Islet precursor cell (in vitro differentiated cells): Measurements from ENCODE around the gene PPFIA3.

ENCODE experiments used
- DNase-seq: peaks from one replicate; pipeline ENCODE4 v3.0.0-alpha.2; 2018

Gene PPFIA3

DNA sequence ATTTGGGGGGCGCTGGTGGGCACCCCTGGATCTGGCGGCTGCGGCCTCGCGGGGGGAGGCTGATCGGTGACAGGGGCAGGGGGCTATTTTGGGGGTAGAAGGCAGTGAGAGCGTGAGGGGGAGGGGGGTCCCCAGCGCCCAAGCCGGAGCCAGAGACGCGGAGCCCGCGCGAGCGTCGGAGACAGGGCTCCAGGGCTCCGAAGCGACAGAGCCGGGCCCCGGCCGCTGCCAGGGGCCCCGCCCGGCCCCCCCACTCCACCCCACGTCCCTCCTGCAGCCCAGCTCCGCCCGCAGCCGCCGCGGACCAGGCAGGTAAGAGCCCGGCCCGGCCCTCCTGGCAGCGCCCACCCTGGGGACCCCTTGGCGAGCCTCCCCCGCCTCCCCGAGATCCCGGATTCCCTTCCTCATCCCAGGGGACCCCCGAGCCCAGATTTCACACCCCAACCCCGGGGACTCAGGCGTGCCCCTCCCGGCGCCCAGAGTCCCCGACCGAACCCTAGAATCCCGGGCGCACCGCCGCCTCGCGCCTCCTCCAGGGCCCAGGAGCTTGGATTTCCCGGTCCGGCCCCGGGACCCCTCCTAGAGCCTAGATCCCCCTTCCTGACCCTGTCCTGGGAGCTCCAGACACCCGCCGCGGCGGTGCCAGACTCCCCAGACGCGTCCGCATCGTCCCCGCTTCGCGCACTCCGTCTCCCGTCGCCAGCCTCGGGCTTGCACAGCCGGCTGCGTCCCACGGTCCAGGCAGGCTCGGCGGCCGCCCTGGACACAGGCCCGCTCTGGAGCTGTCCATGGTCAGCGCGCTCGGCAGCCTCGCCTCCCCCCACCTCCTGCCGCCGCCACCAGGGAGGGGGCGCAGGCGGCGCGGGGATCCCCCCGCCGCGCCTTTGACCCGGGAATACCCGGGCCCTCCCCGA is at the start of gene PPFIA3:
Gene PPFIA3, plus strand, starts transcription at position 134 of the 914 bp plus-strand sequence. CDS start 8,330 bp downstream, outside the sequence.
- peak; percentile 91 for DNase-seq

DNA sequence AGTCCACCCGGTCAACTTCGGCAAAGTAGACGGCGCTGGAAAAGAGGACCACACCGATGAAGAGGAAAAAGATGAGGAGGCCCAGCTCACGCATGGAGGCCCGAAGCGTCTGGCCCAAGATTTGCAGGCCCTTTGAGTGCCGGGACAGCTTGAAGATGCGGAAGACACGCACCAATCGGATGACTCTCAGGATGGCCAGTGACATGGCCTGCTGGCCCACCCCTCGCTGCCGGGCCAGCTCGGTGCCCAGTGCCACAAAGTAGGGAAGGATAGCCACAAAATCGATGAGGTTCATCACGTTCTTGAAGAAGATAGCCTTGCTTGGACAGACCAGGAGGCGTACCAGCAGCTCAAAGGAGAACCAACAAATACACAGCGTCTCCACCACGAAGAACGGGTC is 48.9 kb upstream of the PPFIA3 start:
- no peak for DNase-seq

DNA sequence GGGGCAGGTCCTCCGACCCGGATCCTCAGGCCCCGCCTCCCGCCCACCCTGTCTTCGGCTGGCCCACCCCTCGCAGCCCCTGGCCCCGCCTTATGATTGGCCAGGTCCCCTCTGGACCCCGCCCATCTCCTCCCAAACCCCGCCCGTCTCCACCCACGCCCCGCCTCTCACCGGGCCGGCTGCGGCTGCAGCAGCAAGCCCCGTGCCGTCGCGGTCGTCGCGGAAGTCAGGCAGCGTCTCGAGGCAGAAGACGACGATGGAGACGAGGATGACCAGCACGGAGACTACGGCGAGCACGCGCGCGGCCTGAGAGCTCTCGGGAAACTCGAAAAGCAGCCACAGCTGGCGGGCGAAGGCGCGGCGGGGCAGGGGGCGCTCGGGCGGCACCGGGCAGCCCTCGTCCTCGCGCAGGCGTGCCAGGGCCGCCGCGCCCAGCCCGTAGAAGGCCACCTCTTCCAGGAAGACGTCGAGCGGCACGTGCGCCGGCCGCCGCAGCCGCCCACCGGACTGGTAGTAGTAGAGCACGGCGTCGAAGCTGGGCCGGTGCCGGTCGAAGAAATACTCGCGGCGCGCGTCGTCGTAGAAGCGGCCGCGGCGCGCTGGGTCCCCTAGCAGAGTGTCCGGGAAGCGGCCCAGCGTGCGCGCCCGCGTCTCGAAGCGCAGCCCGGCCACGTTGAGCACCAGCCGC is 47.3 kb upstream of the PPFIA3 start:
- DNase-seq: peak; percentile 79

DNA sequence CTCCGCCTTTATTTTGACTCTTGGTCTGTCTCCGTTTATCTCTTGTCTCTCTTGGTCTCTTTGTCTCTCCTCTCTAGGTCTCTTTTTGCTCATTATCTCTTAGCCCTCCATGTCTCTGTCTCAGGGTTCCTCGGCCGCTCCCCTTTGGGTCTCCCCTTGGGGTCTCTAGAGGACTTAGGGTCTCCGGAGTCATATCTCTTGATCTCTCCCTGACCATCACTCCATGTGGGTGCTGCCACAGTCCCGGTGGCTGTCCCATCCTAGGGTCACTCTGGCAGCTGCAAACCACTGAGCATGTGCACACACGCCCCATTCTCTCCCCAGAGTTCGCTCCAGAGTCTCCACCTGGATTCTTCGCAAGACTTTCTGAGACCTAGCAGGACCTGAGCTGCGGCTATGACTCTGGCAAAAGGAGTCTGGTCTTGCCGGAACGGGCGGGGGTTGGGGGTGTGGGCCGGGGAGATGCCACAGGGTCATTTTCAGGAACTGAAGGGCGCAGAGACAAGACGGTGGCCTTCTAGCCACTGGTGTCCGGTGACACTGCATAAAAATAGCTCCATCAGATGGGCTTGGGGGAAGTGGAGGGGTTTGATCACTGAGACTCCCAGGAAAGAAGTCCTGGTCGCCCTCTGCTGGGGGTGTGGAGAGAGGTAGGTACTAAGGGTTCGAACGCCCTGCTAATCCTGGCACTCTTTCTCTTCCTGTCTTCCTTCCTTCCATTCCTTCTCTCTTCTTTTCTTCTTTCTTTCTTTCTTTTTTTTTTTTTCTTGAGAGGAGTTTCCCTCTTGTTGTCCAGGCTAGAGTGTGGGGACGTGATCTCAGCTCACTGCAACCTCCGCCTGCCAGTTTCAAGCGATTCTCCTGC is 45.6 kb upstream of the PPFIA3 start:
- peak; percentile 77 for DNase-seq

DNA sequence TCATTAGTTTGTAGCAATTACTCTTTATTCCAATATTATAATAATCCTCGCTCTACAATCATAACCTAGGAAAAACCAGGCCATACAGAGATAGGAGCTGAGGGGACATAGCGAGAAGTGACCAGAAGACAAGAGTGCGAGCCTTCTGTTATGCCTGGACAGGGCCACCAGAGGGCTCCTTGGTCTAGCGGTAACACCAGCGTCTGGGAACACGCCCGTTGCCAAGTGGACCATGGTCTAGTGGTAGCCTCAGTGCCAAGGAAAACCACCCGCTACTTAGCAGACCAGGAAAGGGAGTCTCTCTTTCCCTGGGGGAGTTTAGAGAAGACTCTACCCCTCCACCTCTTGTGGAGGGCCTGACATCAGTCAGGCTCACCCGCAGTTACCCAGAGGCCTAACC is 44.5 kb upstream of the PPFIA3 start:
- DNase-seq: peak; percentile 69

DNA sequence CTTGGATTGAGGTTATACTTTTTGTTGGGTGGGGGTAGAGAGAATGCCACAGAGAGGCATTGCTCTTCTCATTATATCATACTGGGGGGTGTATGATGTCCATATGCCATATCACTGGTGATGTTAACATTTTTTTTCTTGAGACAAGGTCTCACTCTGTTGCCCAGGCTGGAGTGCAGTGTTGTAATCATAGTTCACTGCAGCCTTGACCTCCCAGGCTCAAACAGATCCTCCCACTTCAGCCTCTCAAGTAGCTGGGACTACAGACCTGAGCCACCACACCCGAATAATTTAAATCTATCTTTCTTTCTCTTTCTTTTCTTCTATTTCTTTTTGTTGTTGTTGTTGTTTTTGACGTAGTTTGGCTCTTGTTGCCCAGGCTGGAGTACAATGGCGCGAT is 39.0 kb upstream of the PPFIA3 start:
- no peak for DNase-seq

DNA sequence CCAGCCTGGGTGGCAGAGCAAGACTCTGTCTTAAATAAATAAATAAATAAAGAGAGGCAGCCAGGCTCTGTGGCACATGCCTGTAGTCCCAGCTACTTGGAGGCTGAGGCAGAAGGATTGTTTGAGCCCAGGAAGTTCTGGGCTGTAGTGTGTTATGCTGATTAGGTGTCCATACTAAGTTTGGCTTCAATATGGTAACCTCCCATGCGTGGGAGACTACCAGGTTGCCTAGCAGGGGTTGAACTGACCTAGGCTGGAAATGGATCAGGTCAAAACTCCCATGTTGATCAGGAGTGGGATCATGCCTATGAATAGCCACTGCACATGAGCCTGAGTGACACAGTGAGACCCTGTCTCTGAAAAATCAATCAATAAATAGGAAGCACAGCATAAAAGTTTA is 38.1 kb upstream of the PPFIA3 start:
- no peak for DNase-seq

DNA sequence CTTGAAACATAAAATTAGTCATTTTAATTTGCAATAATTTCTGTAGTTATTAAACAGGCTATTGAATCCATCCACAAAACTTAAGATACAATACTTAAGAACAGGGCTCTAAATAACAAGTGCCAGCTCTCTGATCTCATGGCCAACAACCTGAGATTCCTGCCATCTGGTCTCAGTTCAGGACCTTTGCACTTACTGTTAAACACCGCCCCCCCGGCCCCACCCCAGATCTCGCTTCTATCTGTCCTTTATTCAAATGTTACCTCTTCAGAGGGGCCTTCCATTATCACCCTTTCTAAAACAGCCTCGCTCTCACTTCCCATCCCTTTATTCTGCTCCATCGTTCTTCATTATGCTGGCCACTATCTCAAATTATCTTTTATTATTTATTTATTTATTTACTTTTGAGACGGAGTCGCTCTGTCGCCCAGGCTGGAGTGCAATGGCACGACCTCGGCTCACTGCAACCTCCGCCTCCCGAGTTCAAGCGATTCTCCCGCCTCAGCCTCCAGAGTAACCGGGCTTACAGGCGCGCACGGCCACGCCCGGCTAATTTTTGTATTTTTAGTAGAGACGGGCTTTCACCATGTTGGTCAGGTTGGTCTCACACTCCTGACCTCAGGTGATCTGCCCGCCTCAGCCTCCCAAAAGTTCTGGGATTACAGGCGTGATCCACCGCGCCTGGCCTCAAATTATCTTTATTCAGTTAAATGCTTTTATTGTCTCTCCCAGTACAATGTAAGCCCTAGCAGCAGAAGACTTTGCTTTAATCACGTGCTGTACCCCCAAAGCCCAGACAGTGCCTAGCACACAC is 34.9 kb upstream of the PPFIA3 start:
- DNase-seq: no peak

DNA sequence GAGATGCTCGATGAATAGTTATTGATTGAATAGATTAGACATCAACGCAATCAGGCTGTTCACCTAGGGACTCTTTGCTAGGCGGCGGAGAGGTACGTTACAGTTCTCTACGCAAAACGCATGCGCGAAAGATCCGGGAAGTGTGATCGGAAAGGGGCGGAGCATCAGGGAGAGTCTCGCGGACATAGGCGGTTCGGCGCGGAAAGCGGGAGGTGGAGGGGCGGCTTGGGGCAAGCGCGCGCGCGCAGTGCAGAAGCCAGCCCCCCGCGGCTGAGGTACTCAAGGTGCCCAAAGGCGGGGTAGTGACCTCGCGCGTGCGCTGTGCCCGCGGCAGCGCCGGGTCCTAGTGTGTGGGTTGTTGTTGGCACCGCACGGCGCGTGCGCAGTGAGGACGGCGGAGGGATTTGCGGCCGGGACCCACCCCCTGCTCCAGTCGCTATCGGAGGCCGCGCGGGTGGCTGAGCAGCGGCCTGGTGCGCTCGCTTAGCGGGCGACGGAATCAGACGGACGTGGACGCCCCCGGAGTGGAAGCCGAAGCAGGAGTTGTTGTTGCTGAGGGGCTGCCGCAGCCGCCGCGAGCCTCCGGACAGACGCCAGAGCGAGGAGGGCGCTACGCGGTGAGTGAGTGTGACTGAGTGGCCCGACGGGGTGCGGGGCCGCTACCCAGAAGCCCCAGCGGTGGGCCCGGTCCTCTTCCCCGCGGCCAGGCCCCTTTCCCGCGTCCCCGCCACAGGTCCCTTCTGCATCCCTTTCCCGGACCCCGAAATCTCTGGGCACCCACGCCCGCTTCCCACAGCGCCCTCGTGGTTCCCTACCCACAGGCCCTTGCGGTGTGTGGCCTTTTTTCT is 34.1 kb upstream of the PPFIA3 start, which contains the start of gene SNRNP70:
Gene SNRNP70, plus strand, starts transcription at position 432 of the 848 bp plus-strand sequence. CDS start 964 bp downstream, outside the sequence.
- peak; percentile 100 for DNase-seq

DNA sequence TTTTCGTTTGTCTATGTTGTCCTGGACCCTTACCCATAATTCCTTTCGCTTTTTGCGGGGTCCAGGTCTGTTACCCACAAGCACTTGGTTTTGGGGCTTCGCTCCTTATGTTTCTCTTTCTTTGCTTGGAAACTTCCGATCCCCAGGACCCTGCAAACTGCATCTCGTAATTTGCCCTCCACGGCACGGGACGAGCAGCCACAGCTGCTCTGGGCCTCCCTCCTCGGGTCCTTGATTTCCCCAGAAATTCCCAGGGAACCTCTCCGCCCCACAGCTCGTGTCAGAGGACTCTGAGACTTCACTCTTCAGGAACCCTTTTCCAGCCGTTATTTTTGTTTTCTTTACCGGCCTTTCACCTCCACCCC is 33.5 kb upstream of the PPFIA3 start:
- no peak for DNase-seq

DNA sequence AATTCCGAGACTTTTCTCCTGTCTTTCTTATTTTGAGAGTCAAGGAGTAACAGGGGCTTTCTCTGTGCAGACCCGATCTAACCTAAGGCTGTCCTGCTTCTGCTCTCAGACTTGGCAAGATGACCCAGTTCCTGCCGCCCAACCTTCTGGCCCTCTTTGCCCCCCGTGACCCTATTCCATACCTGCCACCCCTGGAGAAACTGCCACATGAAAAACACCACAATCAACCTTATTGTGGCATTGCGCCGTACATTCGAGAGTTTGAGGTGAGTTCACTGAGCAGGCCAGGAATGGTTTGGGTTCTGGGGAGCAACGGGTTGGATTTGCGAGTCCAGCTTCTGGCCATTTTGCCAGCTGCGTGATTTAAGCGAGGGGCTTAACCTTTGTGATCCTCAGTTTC is 33.0 kb upstream of the PPFIA3 start:
- no peak for DNase-seq

DNA sequence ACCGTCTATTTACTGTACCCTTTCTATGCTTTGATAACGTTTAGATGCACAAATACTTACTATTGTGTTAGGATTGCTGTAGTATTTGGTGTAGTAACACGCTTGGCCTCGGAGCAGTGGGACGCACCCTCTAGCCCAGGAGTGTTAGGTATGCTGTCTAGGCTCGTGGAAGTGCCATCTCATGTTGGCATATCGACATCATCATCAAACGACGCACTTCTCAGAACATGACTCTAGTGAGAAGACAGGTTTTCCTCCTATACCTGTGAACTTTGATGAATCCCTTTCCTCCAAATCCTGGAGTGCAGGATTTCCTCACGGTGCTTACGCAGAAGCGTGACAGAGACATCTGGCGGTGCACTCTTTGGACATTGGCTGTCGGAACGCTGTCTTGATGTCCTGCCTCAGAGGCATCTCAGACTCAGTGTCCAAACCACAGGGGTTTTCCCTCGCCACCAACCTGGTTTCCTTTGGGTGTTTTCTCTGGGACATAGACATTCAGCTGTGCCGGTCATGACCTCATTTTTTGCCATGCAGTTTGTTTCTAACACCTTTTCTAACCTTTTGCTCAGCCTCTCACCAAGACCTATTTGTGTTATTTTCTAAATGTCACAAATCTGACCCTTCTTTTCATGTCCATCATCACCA is 27.8 kb upstream of the PPFIA3 start:
- DNase-seq: no peak

DNA sequence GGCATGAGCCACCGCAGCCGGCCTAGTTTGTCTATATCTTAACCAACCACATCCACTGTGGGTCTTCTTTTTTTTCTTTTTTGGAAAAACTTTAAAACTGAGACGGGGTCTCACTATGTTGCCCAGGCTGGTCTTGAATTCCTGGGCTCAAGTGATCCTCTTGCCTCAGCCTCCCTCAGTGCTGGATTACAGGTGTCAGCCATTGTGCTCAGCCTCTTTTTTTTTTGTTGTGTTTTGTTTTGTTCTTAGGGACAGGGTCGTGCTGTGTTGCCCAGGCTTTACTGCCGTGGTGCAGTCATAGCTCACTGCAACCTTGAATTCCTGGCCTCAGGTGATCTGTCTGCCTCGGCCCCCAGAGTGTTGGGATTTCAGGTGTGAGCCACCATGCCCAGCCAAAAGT is 26.7 kb upstream of the PPFIA3 start:
- no peak for DNase-seq

DNA sequence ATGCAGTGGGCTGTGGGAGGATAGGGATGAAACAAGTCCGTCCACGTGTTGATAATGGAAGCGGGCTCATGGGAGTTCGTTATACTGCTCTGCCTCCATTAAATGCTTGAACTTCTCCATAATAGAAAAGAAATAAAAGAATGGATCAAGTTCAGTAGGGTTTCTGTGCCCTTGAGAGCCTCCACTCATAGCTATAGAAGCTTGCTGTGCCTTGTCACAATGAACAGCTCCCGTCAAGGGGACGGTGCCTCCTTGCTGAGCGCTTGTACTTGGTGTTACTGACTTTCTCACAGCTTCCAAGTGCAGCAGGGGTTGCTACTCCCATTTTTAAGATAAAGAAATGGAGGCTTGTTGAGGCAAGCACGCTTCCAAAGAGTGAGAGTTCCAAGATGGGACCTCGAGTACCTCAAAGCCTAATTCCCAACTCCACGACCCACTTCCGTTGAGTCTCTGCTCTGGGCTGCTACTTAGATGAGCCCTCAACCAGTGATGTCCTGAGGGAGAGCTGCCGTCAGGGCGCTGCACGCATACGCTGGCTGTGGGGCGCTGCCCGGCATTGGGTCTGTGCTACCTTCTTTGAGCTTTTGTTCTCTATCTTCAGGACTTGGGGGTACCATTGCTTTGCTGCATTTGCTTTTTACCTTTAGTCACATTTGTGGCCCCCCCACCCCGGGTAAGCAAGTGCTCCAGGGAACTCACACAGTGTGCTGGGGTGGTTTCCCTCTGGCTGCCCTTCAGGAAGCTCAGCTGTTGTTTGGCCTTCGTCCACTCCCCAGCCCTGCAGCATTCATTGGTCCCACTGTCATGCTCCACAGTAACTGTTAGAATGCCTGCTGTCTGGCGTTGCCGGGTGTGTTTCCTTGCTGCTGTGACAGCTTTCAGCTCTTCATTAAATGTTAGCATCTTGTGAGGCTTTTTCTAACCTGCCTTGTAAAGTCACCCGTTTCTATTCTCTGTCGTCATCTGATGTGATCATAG is 24.6 kb upstream of the PPFIA3 start:
- no peak for DNase-seq

DNA sequence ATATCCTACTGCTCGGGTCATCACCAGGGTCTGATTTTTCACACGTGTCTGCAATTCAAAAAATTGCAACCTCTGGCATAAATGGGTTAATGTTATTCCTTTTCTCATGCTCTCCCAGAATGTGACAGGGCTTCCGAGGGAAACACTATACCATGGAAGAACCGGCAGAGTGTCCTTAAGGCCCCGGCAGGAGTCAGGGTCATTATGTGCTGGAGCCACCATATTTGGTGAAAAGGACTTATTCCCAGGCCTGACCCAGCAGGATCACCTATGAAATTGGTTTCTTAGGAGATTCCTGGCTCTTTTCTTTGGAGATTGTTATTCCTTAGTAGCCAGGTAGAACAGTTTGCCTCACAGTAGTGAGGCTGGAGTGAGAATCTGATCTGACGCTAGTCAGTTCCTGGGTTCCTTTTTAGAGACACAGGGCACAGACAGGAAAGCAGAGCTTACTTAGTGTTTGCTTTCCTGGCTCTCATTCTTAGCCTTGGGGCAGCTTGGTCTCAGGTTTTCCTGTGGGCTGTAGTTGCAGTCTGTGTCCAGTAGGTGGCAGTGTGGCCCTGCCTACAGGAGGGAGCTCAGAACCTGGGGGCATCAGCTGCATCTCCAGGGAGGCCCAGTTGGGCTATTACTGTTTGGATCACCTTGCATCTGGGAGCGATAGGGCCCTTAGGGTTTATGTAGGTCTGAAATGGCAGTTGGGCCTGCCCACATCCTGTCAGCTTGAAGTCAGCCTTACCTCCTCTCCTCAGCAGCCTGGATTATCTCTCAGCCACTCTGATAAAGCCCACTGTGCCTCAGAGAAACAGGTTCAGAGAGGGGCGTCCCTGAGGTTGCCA is 21.7 kb upstream of the PPFIA3 start:
- peak; percentile 93 for DNase-seq

DNA sequence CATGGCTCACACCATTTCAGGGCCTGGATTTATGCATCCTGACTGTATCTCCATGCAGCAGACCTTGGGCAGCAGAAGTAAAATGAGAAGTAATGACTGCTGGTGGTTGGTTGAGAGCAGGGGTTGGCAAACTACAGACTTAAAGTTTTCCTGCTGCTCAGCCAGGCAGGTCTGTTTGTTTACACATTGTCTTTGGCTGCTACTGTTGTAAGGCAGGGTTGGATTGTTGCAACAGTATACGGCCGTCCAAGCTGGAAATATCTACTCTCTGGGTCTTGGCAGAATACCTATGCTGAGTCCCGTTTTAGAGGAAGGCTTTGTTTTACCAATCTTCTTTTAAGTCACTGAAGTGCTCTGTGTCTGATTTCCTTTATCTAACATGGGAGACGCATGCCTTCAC is 20.5 kb upstream of the PPFIA3 start:
- no peak for DNase-seq

DNA sequence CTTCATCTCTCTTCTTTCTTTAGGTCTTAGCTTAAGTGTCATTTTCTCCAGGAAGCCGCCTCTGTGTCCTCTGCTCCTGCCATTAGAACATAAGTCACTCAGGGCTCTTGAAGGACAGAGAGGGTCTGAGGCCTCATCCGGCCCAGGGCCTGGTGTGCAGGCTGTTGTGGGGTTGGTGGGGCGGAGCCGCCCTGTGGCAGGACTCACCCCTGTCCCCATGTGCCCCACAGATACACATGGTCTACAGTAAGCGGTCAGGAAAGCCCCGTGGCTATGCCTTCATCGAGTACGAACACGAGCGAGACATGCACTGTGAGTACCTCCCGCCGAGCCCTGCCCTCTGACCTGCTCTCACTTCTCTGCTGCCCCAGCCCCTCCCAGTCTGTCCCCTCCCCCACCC is 18.2 kb upstream of the PPFIA3 start:
- DNase-seq: no peak

DNA sequence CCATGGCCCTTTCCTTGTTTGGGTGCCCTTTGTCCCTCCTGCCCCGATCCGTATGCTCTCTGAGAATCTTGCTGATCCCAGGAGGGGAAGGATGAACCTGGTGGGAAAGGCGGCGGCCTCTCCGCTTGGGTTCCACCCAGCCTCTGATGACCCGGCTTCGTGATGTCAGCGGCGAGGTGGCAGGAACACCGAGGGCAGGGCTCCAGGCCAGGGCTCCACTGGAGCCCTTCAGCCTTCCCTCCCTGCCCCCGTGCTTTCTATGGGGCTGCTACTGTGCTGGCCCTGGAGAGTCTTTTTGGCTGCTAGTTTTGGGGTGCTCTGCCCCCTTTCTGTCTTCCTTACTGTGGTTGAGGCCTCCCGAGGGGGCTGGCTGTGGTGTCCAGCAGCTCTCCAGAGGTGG is 17.0 kb upstream of the PPFIA3 start:
- DNase-seq: no peak
